Neural progenitor cell (in vitro differentiated cells): ENCODE measurements around the gene TMIE. TPM values are rescaled to one million over a fixed set of nuclear protein-coding genes. Genes with fewer than 3 reads are reported as not detected.

ENCODE experiments used
- DNase-seq: peaks from one replicate; pipeline ENCODE4 v3.0.0-alpha.2; 2016; ENCODE audit warnings: low spot score
- H2AFZ ChIP-seq: fragments of 200-600 bp; sonication (generic); replicated peaks from 2 replicates; pipeline ENCODE4 v1.6.1; 2016; ENCODE audit warnings: antibody characterized with exemption
- H3F3A ChIP-seq: fragments of 200-600 bp; sonication (generic); 2 replicates; pipeline ENCODE4 v1.6.1; 2016; ENCODE audit warnings: antibody characterized with exemption, low read depth
- H3K27ac ChIP-seq: fragments of 200-600 bp; sonication (generic); 2 replicates; pipeline ENCODE4 v1.5.1; 2016; ENCODE audit warnings: mild to moderate bottlenecking
- H3K27me3 ChIP-seq: fragments of 200-600 bp; sonication (generic); 2 replicates; pipeline ENCODE4 v1.6.1; 2016; ENCODE audit warnings: mild to moderate bottlenecking, moderate library complexity
- H3K36me3 ChIP-seq: fragments of 200-600 bp; sonication (generic); 2 replicates; pipeline ENCODE4 v1.5.1; 2016
- H3K4me1 ChIP-seq: fragments of 200-600 bp; sonication (generic); 2 replicates; pipeline ENCODE4 v1.6.1; 2016; ENCODE audit warnings: mixed run types
- H3K4me2 ChIP-seq: fragments of 200-600 bp; sonication (generic); 2 replicates; pipeline ENCODE4 v1.6.1; 2016
- H3K4me3 ChIP-seq: fragments of 200-600 bp; sonication (generic); 2 replicates; pipeline ENCODE4 v1.5.1; 2016
- H3K79me2 ChIP-seq: fragments of 200-600 bp; sonication (generic); 2 replicates; pipeline ENCODE4 v1.6.1; 2016; ENCODE audit warnings: low read depth
- H3K9ac ChIP-seq: fragments of 200-600 bp; sonication (generic); 2 replicates; pipeline ENCODE4 v1.6.1; 2016
- H3K9me3 ChIP-seq: fragments of 200-600 bp; sonication (generic); 2 replicates; pipeline ENCODE4 v1.5.1; 2016; ENCODE audit warnings: low read depth
- H4K20me1 ChIP-seq: fragments of 200-600 bp; sonication (generic); 2 replicates; pipeline ENCODE4 v1.6.1; 2016; ENCODE audit warnings: low read depth
- H3K27ac Mint-ChIP-seq: 3 replicates; pipeline ENCODE4 v1.8.0; 2021; ENCODE audit warnings: mixed read lengths
- H3K27me3 Mint-ChIP-seq: 2 replicates; pipeline ENCODE4 v1.8.0; 2022; ENCODE audit warnings: low read depth, mild to moderate bottlenecking, inconsistent platforms, moderate library complexity, mixed read lengths; ENCODE audit not compliant: insufficient read depth
- H3K36me3 Mint-ChIP-seq: 3 replicates; pipeline ENCODE4 v1.8.0; 2021; ENCODE audit warnings: mixed read lengths
- H3K4me1 Mint-ChIP-seq: 3 replicates; pipeline ENCODE4 v1.8.0; 2021; ENCODE audit warnings: mixed read lengths
- H3K4me3 Mint-ChIP-seq: 3 replicates; pipeline ENCODE4 v1.8.0; 2021; ENCODE audit warnings: mild to moderate bottlenecking, moderate library complexity, mixed read lengths
- H3K9me3 Mint-ChIP-seq: 3 replicates; pipeline ENCODE4 v1.8.0; 2020; ENCODE audit warnings: mixed read lengths
- EZH2 ChIP-seq: fragments of 200-600 bp; sonication (generic); IDR thresholded peaks from 2 replicates; pipeline ENCODE4 v1.6.1; 2017; ENCODE audit warnings: antibody characterized with exemption, mild to moderate bottlenecking, moderate library complexity
- EZH2phosphoT487 ChIP-seq: fragments of 200-600 bp; sonication (generic); IDR thresholded peaks from 2 replicates; pipeline ENCODE4 v1.6.1; 2017; ENCODE audit warnings: antibody characterized with exemption
- total RNA-seq: library from RNA; depleted of rRNA; stranded (reverse); fragments of >200 nt; gene quantifications from 2 replicates; pipeline ENCODE4 v1.2.3, GENCODE V29; 2015; ENCODE audit warnings: low replicate concordance
- TF ChIP-seq, protein P1 (sequence below): fragments of 200-600 bp; sonication (generic); IDR thresholded peaks from 2 replicates; pipeline ENCODE4 v1.5.1; 2017; ENCODE audit warnings: antibody characterized with exemption, mild to moderate bottlenecking

TMIE gene
- total RNA-seq, 1 donor from 2014 or later: not detected

DNA sequence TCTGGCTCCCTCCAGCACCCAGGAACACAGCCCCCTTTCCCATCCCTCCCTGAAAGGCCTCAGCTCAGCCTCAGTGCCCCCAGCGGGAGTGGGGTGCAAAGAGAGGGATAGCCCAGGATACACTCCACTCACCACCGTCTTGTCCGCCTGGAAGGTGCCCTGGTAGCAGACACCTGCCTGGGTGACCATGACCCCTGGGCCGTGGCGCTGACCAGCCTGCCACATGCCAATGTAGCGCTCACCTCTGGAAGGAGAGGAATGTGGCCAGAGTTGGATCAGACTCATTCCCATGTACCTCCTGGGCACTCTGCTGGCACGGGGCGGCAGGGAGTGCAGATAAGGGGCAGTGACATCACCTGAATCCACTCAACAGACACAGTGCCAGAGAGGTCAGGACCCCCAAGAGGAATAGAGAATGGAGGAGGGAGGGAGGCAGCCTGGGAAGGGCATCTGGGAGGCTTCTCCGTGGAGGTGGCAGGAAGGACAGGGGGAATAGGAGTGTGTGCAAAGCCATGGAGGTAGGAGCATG, 20.8 kb upstream of the TMIE start:
- no peaks in the 10 kb centered on the region for H3F3A ChIP-seq
- no peaks in the 10 kb centered on the region for H3K9me3 ChIP-seq
- H3K4me3 Mint-ChIP-seq: peak overlapping the region; percentile 30
- H3K4me1 ChIP-seq: no peaks in the 10 kb centered on the region
- peaks cover 19% of the 10 kb centered on the region for H3K4me1 Mint-ChIP-seq
- H3K27me3 ChIP-seq: no peaks in the 10 kb centered on the region
- TF ChIP-seq, protein P1, sequence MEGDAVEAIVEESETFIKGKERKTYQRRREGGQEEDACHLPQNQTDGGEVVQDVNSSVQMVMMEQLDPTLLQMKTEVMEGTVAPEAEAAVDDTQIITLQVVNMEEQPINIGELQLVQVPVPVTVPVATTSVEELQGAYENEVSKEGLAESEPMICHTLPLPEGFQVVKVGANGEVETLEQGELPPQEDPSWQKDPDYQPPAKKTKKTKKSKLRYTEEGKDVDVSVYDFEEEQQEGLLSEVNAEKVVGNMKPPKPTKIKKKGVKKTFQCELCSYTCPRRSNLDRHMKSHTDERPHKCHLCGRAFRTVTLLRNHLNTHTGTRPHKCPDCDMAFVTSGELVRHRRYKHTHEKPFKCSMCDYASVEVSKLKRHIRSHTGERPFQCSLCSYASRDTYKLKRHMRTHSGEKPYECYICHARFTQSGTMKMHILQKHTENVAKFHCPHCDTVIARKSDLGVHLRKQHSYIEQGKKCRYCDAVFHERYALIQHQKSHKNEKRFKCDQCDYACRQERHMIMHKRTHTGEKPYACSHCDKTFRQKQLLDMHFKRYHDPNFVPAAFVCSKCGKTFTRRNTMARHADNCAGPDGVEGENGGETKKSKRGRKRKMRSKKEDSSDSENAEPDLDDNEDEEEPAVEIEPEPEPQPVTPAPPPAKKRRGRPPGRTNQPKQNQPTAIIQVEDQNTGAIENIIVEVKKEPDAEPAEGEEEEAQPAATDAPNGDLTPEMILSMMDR: no peak
- TF ChIP-seq EZH2: no peak
- TF ChIP-seq EZH2phosphoT487: no peak
- no peaks in the 10 kb centered on the region for H3K9me3 Mint-ChIP-seq
- H4K20me1 ChIP-seq: no peaks in the 10 kb centered on the region
- peaks cover 8% of the 10 kb centered on the region for H3K27me3 Mint-ChIP-seq
- H3K36me3 Mint-ChIP-seq: no peaks in the 10 kb centered on the region
- no peak overlapping the region for H3K4me2 ChIP-seq
- no peak overlapping the region for H2AFZ ChIP-seq
- H3K4me3 ChIP-seq: no peak overlapping the region
- H3K27ac ChIP-seq: no peak overlapping the region
- H3K79me2 ChIP-seq: no peaks in the 10 kb centered on the region
- H3K36me3 ChIP-seq: no peaks in the 10 kb centered on the region
- no peak overlapping the region for H3K9ac ChIP-seq
- DNase-seq: no peak
- H3K27ac Mint-ChIP-seq: no peak overlapping the region

DNA sequence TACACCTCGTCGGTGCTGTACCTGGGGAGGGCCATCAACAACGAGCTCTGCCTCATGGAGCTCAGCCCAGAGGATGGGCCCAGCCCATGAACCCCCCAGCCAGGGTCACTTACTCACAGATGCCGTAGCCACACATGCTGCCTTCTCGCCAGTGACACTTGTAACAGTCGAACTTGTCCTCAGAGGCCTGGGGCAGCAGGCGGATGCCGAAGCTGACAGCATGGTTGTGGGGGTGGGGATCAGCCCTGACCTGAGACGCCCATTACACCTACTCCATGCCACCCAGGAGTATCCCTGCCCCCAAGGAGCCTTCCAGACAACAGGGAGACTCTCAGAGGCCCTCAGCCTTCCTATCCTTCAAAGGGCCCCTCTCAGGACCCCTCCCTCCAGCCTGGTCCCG, 19.8 kb upstream of the TMIE start:
- Mint-ChIP-seq H3K27ac (no peak overlapping the region), H3K9me3 (no peaks in the 10 kb centered on the region), H3K27me3 (peaks cover 8% of the 10 kb centered on the region), H3K4me1 (peaks cover 19% of the 10 kb centered on the region), H3K4me3 (no peak overlapping the region), H3K36me3 (no peaks in the 10 kb centered on the region)
- Histone ChIP-seq H2AFZ (no peak overlapping the region), H3K9ac (no peak overlapping the region), H3F3A (no peaks in the 10 kb centered on the region), H4K20me1 (no peaks in the 10 kb centered on the region), H3K27me3 (no peaks in the 10 kb centered on the region), H3K4me1 (no peaks in the 10 kb centered on the region), H3K9me3 (no peaks in the 10 kb centered on the region), H3K27ac (no peak overlapping the region), H3K4me2 (no peak overlapping the region), H3K36me3 (no peaks in the 10 kb centered on the region), H3K4me3 (no peak overlapping the region), H3K79me2 (no peaks in the 10 kb centered on the region)
- TF ChIP-seq, protein P1: no peak
- TF ChIP-seq EZH2 (no peak), EZH2phosphoT487 (no peak)
- DNase-seq: no peak

DNA sequence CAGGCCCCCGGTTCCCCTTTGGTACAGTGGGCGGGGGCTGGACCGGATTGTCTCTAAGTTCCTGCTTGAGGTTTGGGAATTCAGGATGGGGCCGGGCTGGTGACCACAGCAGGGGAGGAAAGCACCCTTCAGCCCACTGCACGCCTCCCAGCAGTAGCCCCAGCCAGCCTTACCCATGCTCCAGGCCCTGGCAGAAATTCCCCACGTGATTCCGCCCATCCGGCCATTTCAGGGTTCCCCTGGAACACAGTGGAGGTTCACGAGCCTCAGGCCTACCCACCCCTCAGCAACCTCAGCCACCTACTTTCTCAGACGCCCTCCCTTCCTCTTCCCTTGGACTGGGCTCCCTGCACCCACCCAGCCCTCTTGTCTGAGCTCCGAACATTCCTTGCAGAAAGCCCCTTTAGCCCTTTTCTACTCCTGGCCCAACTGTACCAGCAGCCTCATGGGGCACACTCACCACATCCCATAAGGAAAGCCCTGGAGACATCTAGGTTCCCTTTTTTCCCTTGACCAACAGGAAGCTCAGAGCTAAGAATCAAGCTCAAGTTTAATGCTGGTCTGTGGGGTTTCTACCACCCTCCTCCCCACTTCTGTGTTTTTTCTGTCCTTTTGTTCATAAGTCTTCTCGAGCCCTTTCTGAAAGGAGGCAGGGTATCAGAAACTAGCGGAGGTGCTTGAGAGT, 19.2 kb upstream of the TMIE start:
- Mint-ChIP-seq H3K9me3 (no peaks in the 10 kb centered on the region), H3K4me1 (peaks cover 16% of the 10 kb centered on the region), H3K4me3 (no peak overlapping the region), H3K36me3 (no peaks in the 10 kb centered on the region), H3K27ac (peak overlapping the region; percentile 63), H3K27me3 (peaks cover 8% of the 10 kb centered on the region)
- no peak overlapping the region for H2AFZ ChIP-seq
- H3K36me3 ChIP-seq: no peaks in the 10 kb centered on the region
- no peaks in the 10 kb centered on the region for H4K20me1 ChIP-seq
- TF ChIP-seq, protein P1: no peak
- TF ChIP-seq EZH2phosphoT487 (no peak), EZH2 (no peak)
- H3K4me2 ChIP-seq: no peak overlapping the region
- H3K27ac ChIP-seq: no peak overlapping the region
- no peak for DNase-seq
- no peaks in the 10 kb centered on the region for H3K9me3 ChIP-seq
- no peak overlapping the region for H3K9ac ChIP-seq
- no peaks in the 10 kb centered on the region for H3K27me3 ChIP-seq
- no peak overlapping the region for H3K4me3 ChIP-seq
- H3K4me1 ChIP-seq: no peaks in the 10 kb centered on the region
- no peaks in the 10 kb centered on the region for H3K79me2 ChIP-seq
- no peaks in the 10 kb centered on the region for H3F3A ChIP-seq
